HEK293 (cell line): ENCODE results near the gene SLC18A2.

Source experiments
- CTCF ChIA-PET: fragments of 350-600 bp; formaldehyde crosslinking; extraction: SDS; loops from one replicate; lab custom pipeline; 2021; ENCODE audit warnings: antibody characterized with exemption; lab: Yijun Ruan, JAX
- POLR2A ChIA-PET: fragments of 300-600 bp; formaldehyde crosslinking; extraction: SDS; loops from one replicate; lab custom pipeline; 2020; ENCODE audit warnings: antibody characterized with exemption, inconsistent platforms; lab: Yijun Ruan, JAX
- H3K27ac ChIP-seq: fragments of 200-500 bp; sonication (Bioruptor generic); 2 replicates; pipeline ENCODE4 v1.5.1; 2014; ENCODE audit warnings: low read depth, low read length, control low read depth, inconsistent platforms; ENCODE audit errors: extremely low read depth
- H3K36me3 ChIP-seq, 2 experiments: fragments of 200-500 bp in 1 of 2; sonication (Bioruptor generic) in 1 of 2; 1 replicate in 1 of 2; 2 replicates in 1 of 2; pipeline ENCODE4 v1.5.1; 2014 to 2017; ENCODE audit warnings: inconsistent platforms in 2 of 2, low read length in 2 of 2; ENCODE audit not compliant: control insufficient read depth in 2 of 2, insufficient read depth in 1 of 2
- H3K4me1 ChIP-seq: fragments of 200-500 bp; sonication (Bioruptor generic); 2 replicates; pipeline ENCODE4 v1.5.1; 2014; ENCODE audit warnings: mild to moderate bottlenecking, low read length, inconsistent platforms; ENCODE audit not compliant: control insufficient read depth, insufficient read depth
- H3K4me3 ChIP-seq: 2 replicates; pipeline ENCODE4 v1.5.1; 2011; ENCODE audit warnings: low read depth, mild to moderate bottlenecking, control low read depth, low read length, moderate library complexity
- H3K9me3 ChIP-seq: fragments of 200-500 bp; sonication (Bioruptor generic); 2 replicates; pipeline ENCODE4 v1.5.1; 2014; ENCODE audit warnings: low read depth, low read length, inconsistent platforms; ENCODE audit not compliant: control insufficient read depth, insufficient read depth
- PATZ1 ChIP-seq: fragments of 450-650 bp; formaldehyde crosslinking; IDR thresholded peaks from 2 replicates; pipeline ENCODE4 v1.5.1; 2016; ENCODE audit warnings: missing biosample characterization, missing genetic modification characterization
- REST ChIP-seq: fragments of 450-650 bp; formaldehyde crosslinking; IDR thresholded peaks from 2 replicates; pipeline ENCODE4 v1.5.1; 2016; ENCODE audit warnings: missing biosample characterization, missing genetic modification characterization
- SCRT2 ChIP-seq: fragments of 450-650 bp; formaldehyde crosslinking; IDR thresholded peaks from 2 replicates; pipeline ENCODE4 v1.5.1; 2016; ENCODE audit warnings: missing biosample characterization, missing genetic modification characterization
- YY1 ChIP-seq: fragments of 450-650 bp; formaldehyde crosslinking; IDR thresholded peaks from 2 replicates; pipeline ENCODE4 v1.5.1; 2018; ENCODE audit warnings: missing biosample characterization, missing genetic modification characterization
- ZBTB21 ChIP-seq: fragments of 450-650 bp; formaldehyde crosslinking; IDR thresholded peaks from 2 replicates; pipeline ENCODE4 v1.5.1; 2017; ENCODE audit warnings: missing biosample characterization, missing genetic modification characterization
- ZBTB26 ChIP-seq: fragments of 450-650 bp; formaldehyde crosslinking; optimal IDR thresholded peaks from 2 replicates; pipeline ENCODE3; 2016; ENCODE audit warnings: missing biosample characterization, mild to moderate bottlenecking, missing genetic modification characterization
- ZNF10 ChIP-seq: fragments of 450-650 bp; formaldehyde crosslinking; IDR thresholded peaks from 2 replicates; pipeline ENCODE4 v1.5.1; 2017; ENCODE audit warnings: missing biosample characterization, missing genetic modification characterization
- ZNF138 ChIP-seq: fragments of 450-650 bp; formaldehyde crosslinking; IDR thresholded peaks from 2 replicates; pipeline ENCODE4 v1.5.1; 2016; ENCODE audit warnings: missing biosample characterization, missing genetic modification characterization, borderline replicate concordance
- ZNF155 ChIP-seq: fragments of 450-650 bp; formaldehyde crosslinking; IDR thresholded peaks from 2 replicates; pipeline ENCODE4 v1.5.1; 2016; ENCODE audit warnings: missing biosample characterization, missing genetic modification characterization
- ZNF174 ChIP-seq: fragments of 450-650 bp; formaldehyde crosslinking; IDR thresholded peaks from 2 replicates; pipeline ENCODE4 v1.5.0; 2017; ENCODE audit warnings: missing biosample characterization, mild to moderate bottlenecking, missing genetic modification characterization
- ZNF398 ChIP-seq: fragments of 450-650 bp; formaldehyde crosslinking; IDR thresholded peaks from 2 replicates; pipeline ENCODE4 v1.5.1; 2017; ENCODE audit warnings: missing biosample characterization, missing genetic modification characterization
- ZNF404 ChIP-seq: fragments of 450-650 bp; formaldehyde crosslinking; IDR thresholded peaks from 2 replicates; pipeline ENCODE4 v1.5.1; 2017; ENCODE audit warnings: missing biosample characterization, missing genetic modification characterization
- ZNF416 ChIP-seq: fragments of 450-650 bp; formaldehyde crosslinking; IDR thresholded peaks from 2 replicates; pipeline ENCODE4 v1.5.1; 2016; ENCODE audit warnings: missing biosample characterization, missing genetic modification characterization
- ZNF426 ChIP-seq: fragments of 450-650 bp; formaldehyde crosslinking; IDR thresholded peaks from 2 replicates; pipeline ENCODE4 v1.5.1; 2017; ENCODE audit warnings: missing biosample characterization, missing genetic modification characterization, mild to moderate bottlenecking, inconsistent platforms, moderate library complexity
- ZNF544 ChIP-seq: fragments of 450-650 bp; formaldehyde crosslinking; IDR thresholded peaks from 2 replicates; pipeline ENCODE4 v1.5.0; 2017; ENCODE audit warnings: missing biosample characterization, missing genetic modification characterization
- ZNF560 ChIP-seq: fragments of 450-650 bp; formaldehyde crosslinking; IDR thresholded peaks from 2 replicates; pipeline ENCODE4 v1.5.1; 2017; ENCODE audit warnings: missing biosample characterization, missing genetic modification characterization, borderline replicate concordance
- ZNF76 ChIP-seq: fragments of 450-650 bp; formaldehyde crosslinking; IDR thresholded peaks from 2 replicates; pipeline ENCODE4; 2016; ENCODE audit warnings: low read depth, missing biosample characterization, missing genetic modification characterization, borderline replicate concordance
- ZSCAN4 ChIP-seq: fragments of 450-650 bp; formaldehyde crosslinking; IDR thresholded peaks from 2 replicates; pipeline ENCODE4 v1.5.1; 2017; ENCODE audit warnings: missing biosample characterization, missing genetic modification characterization

Gene SLC18A2

GRCh38 chr10:117294039-117294645, 53.2 kb downstream of the SLC18A2 start (continued):
- no peak for TF ChIP-seq ZSCAN4 (tag by site-specific recombination)
- no peak for TF ChIP-seq SCRT2
- TF ChIP-seq ZNF416 (tag by site-specific recombination), result no peak
- TF ChIP-seq ZNF560 (tag by site-specific recombination), result no peak
- TF ChIP-seq ZNF76 (tag by site-specific recombination), result no peak
- TF ChIP-seq ZNF174, result no peak

- H3K36me3 ChIP-seq, result peaks cover 0 to 4% of the 10 kb centered on the region in 2 experiments; a peak in 1 of 3 replicates
- peaks cover 3% of the 10 kb centered on the region; the same call in 1 of the 2 replicates for H3K4me1 ChIP-seq
- TF ChIP-seq YY1 (tag by site-specific recombination) (no peak), ZNF155 (tag by site-specific recombination) (no peak), ZBTB21 (tag by site-specific recombination) (no peak), REST (tag by site-specific recombination) (no peak), ZNF404 (no peak), PATZ1 (no peak), ZNF426 (tag by site-specific recombination) (no peak), ZNF544 (tag by site-specific recombination) (no peak), ZBTB26 (tag by site-specific recombination) (no peak), ZNF10 (tag by site-specific recombination) (no peak), ZNF398 (tag by site-specific recombination) (no peak), ZNF138 (tag by site-specific recombination) (no peak)
- POLR2A ChIA-PET, result no interaction called here
- H3K27ac ChIP-seq, result no peak overlapping the region
- no peaks in the 10 kb centered on the region for H3K9me3 ChIP-seq
- CTCF ChIA-PET, result interaction anchor here (0.7 kb wide), 1 partner anchor 26 kb away, joined by 4 read pairs; no protein-coding TSS in a partner anchor
- no peak overlapping the region for H3K4me3 ChIP-seq
Measured at GRCh38 chr10:117294735-117295134, 53.8 kb downstream of the SLC18A2 start.
